Left lung (tissue), 10 donors: ENCODE measurements around the gene IGSF6. TPM values are rescaled to one million over a fixed set of nuclear protein-coding genes. Genes with fewer than 3 reads are reported as not detected.
A peak's percentile ranks its signal among the peaks of the same experiment; 100 is the strongest.
"Not testable (repeated sequence)": the region's sequence is repeated elsewhere in the genome, so short reads cannot be mapped to it uniquely, and the experiment has no call there.

Source experiments
- ATAC-seq: fragments of 200-7000 bp; cut with Tn5 transposase; one replicate; pipeline ENCODE4 v1.9.1; 2020; ENCODE audit warnings: moderate library complexity
- DNase-seq, 4 donors: peaks; one replicate each; pipeline ENCODE4 v3.0.0-alpha.2; 2013 to 2020
- H3K27ac ChIP-seq, 2 donors: fragments of 200-600 bp; sonication (generic) in 1 of 2; one replicate each; pipeline versions ENCODE4 v1.5.0 to v1.8.0; 2020 to 2021
- H3K27me3 ChIP-seq, 2 donors: fragments of 200-600 bp; sonication (generic) in 1 of 2; one replicate each; pipeline versions ENCODE4 v1.5.0 to v1.8.0; 2020 to 2021
- H3K36me3 ChIP-seq, 2 donors: fragments of 200-600 bp; sonication (generic) in 1 of 2; one replicate each; pipeline versions ENCODE4 v1.5.0 to v1.8.0; 2020 to 2021
- H3K4me1 ChIP-seq, 2 donors: fragments of 200-600 bp; one replicate each; pipeline ENCODE4 v1.8.0; 2021
- H3K4me3 ChIP-seq, 2 donors: fragments of 200-600 bp; sonication (generic) in 1 of 2; one replicate each; pipeline versions ENCODE4 v1.5.0 to v1.8.0; 2020 to 2021; ENCODE audit warnings: mild to moderate bottlenecking in 1 of 2
- H3K9me3 ChIP-seq, 2 donors: fragments of 200-600 bp; sonication (generic) in 1 of 2; one replicate each; pipeline versions ENCODE4 v1.5.0 to v1.8.0; 2020 to 2021
- CTCF ChIP-seq, 2 donors: fragments of 200-600 bp; sonication (generic) in 1 of 2; IDR thresholded peaks; one replicate each; pipeline versions ENCODE4 v1.5.0 to v1.8.0; 2021; ENCODE audit warnings: antibody characterized with exemption in 2 of 2
- intact Hi-C, 2 donors: fragments of 100-400 bp; cut with DNase I; formaldehyde crosslinking; loops; one replicate each; pipeline versions ENCODE4 v1.11.2 to v1.14.2; 2022
- polyA plus RNA-seq, 6 donors: library from polyadenylated mRNA; unstranded; fragments of 120-200 nt; gene quantifications; one replicate each; pipeline ENCODE4 v1.2.1, GENCODE V29; 2013; ENCODE audit not compliant: insufficient read length in 6 of 6
- total RNA-seq, 2 donors: library from RNA; stranded (reverse); fragmentation: NEBNext Ultra II Directional; extraction: Animal tissue kit (Norgen Biotek cat#: 25700); gene quantifications; one replicate each; pipeline ENCODE4 v1.2.1, GENCODE V29; 2021
- donor health status: DM: no; HTN: yes; CAD: no.
- donor health status: DM: no; HTN: no; CAD: no.

Gene IGSF6
- total and polyA plus RNA-seq, 8 donors: 5.2 to 65.4 (median 6.5) TPM

- Histone ChIP-seq H3K4me1 (peaks cover 0 to 64% of the 10 kb centered on the region in 2 donors), H3K27ac (peak overlapping the region in 1 of 2 donors; percentile 88), H3K4me3 (peak overlapping the region in 1 of 2 donors; percentile 56), H3K9me3 (no peaks in the 10 kb centered on the region), H3K27me3 (no peaks in the 10 kb centered on the region), H3K36me3 (peaks cover 0 to 14% of the 10 kb centered on the region in 2 donors)
- no peak for TF ChIP-seq CTCF (IDR thresholded peaks at IDR 0.05)
- peak; percentile 7 for ATAC-seq
- DNase-seq: peak in 1 of 4 donors; percentile 76
- intact Hi-C loops: loop anchor here in 1 of 2 donors (10.0 kb wide), 1 partner anchor 51 kb away; no protein-coding TSS in a partner anchor
Measured at GRCh38 chr16:21653571-21653970, 1.2 kb upstream of the IGSF6 start.

GRCh38 chr16:21651515-21651914 is 893 bp downstream of the IGSF6 start:
- Histone ChIP-seq H3K27me3 (no peaks in the 10 kb centered on the region), H3K36me3 (peaks cover 0 to 34% of the 10 kb centered on the region in 2 donors), H3K4me3 (peak overlapping the region; percentile 9 to 56), H3K4me1 (peaks cover 0 to 64% of the 10 kb centered on the region in 2 donors), H3K9me3 (no peaks in the 10 kb centered on the region), H3K27ac (peak overlapping the region; percentile 42 to 88)
- ATAC-seq: no peak
- no peak for TF ChIP-seq CTCF (IDR thresholded peaks at IDR 0.05)
- intact Hi-C loops: loop anchor here in 1 of 2 donors (10.0 kb wide), 1 partner anchor 53 kb away; no protein-coding TSS in a partner anchor
- no peak for DNase-seq

GRCh38 chr16:21650521-21650920 is 1.9 kb downstream of the IGSF6 start:
- DNase-seq (no peak), ATAC-seq (peak; percentile 47)
- Histone ChIP-seq H3K27me3 (no peaks in the 10 kb centered on the region), H3K36me3 (peaks cover 0 to 39% of the 10 kb centered on the region in 2 donors), H3K27ac (peak overlapping the region in 1 of 2 donors; percentile 88), H3K4me3 (peak overlapping the region in 1 of 2 donors; percentile 56), H3K4me1 (peaks cover 6 to 69% of the 10 kb centered on the region in 2 donors), H3K9me3 (no peaks in the 10 kb centered on the region)
- intact Hi-C loops: loop anchor here in 1 of 2 donors (10.0 kb wide), 1 partner anchor 54 kb away; no protein-coding TSS in a partner anchor
- no peak for TF ChIP-seq CTCF (IDR thresholded peaks at IDR 0.05)

- ATAC-seq: peak; percentile 11
- Histone ChIP-seq H3K27ac (peak overlapping the region in 1 of 2 donors; percentile 88), H3K36me3 (peaks cover 0 to 36% of the 10 kb centered on the region in 2 donors), H3K4me3 (peak overlapping the region in 1 of 2 donors; percentile 56), H3K4me1 (peaks cover 6 to 74% of the 10 kb centered on the region in 2 donors)
- not testable (repeated sequence) for H3K9me3 ChIP-seq, DNase-seq, H3K27me3 ChIP-seq
- intact Hi-C loops: loop anchor here in 1 of 2 donors (10.0 kb wide), 1 partner anchor 55 kb away; no protein-coding TSS in a partner anchor
Measured at GRCh38 chr16:21649826-21650406, 2.5 kb downstream of the IGSF6 start.

GRCh38 chr16:21647562-21648164 is 4.7 kb downstream of the IGSF6 start:
- H3K27ac ChIP-seq: peak overlapping the region in 1 of 2 donors; percentile 78
- H3K4me1 ChIP-seq: peaks cover 6 to 76% of the 10 kb centered on the region in 2 donors
- intact Hi-C loops: no loop called here
- TF ChIP-seq CTCF (IDR thresholded peaks at IDR 0.05): no peak
- DNase-seq (no peak), ATAC-seq (no peak)
- no peaks in the 10 kb centered on the region for H3K9me3 ChIP-seq
- H3K36me3 ChIP-seq: peaks cover 0 to 49% of the 10 kb centered on the region in 2 donors
- no peak overlapping the region for H3K4me3 ChIP-seq
- no peaks in the 10 kb centered on the region for H3K27me3 ChIP-seq
